ENCODE results near the gene HOXA6.

GRCh38 chr7:27182285-27182841, 34.8 kb upstream of the HOXA6 start:
- TF ChIP-seq CTCF (IDR thresholded peaks at IDR 0.05), result no peak
- TF ChIP-seq EZH2 (IDR thresholded peaks at IDR 0.05; ENCODE audit: borderline replicate concordance, insufficient read depth, low read depth, low read length, poor library complexity, severe bottlenecking), result no peak

All from B cell (primary cell).